ENCODE results near the gene LIF. TPM values are rescaled to one million over a fixed set of nuclear protein-coding genes. Genes with fewer than 3 reads are reported as not detected.
"Not testable (repeated sequence)": the region's sequence is repeated elsewhere in the genome, so short reads cannot be mapped to it uniquely, and the experiment has no call there.

LIF gene
- total RNA-seq, 2 donors from 2014 or later = 0.31 to 0.77 TPM

GRCh38 chr22:30235687-30236170, 10.8 kb downstream of the LIF start:
- no peaks in the 10 kb centered on the region for H3K27me3 ChIP-seq (ENCODE audit: control insufficient read depth, insufficient read depth, low read length, poor library complexity, severe bottlenecking)
- H3K27ac Mint-ChIP-seq = no peak overlapping the region
- H3K4me3 Mint-ChIP-seq = no peak overlapping the region
- no peak overlapping the region for H3K4me3 ChIP-seq (ENCODE audit: low read length)
- DNase-seq = peak; percentile 74
- H3K9ac ChIP-seq (ENCODE audit: extremely low read depth, low read length, poor library complexity, severe bottlenecking) = no peak overlapping the region
- no peak for TF ChIP-seq CTCF (conservative IDR thresholded peaks at IDR 0.05)
- H3K9me3 ChIP-seq (ENCODE audit: control insufficient read depth, low read length) = no peaks in the 10 kb centered on the region
- WGBS, 2 experiments (ENCODE audit: insufficient coverage in 1 of 2, insufficient read length in 1 of 2) = 33 to 66% methylated on average over 8 to 10 of the region's 10 CpGs
- no peaks in the 10 kb centered on the region for H3K36me3 ChIP-seq (ENCODE audit: control insufficient read depth, insufficient read depth, low read length)
- H3K9me3 Mint-ChIP-seq = no peaks in the 10 kb centered on the region
- H3K36me3 Mint-ChIP-seq (ENCODE audit: low read depth) = no peaks in the 10 kb centered on the region
- no peak overlapping the region for H3K27ac ChIP-seq (ENCODE audit: low read depth, low read length)
- H3K4me1 ChIP-seq (ENCODE audit: control insufficient read depth, insufficient read depth, low read length) = peaks cover 3% of the 10 kb centered on the region
- peaks cover 20% of the 10 kb centered on the region for H3K4me1 Mint-ChIP-seq
- H3K27me3 Mint-ChIP-seq (ENCODE audit: insufficient read depth) = peaks cover 3% of the 10 kb centered on the region

DNA sequence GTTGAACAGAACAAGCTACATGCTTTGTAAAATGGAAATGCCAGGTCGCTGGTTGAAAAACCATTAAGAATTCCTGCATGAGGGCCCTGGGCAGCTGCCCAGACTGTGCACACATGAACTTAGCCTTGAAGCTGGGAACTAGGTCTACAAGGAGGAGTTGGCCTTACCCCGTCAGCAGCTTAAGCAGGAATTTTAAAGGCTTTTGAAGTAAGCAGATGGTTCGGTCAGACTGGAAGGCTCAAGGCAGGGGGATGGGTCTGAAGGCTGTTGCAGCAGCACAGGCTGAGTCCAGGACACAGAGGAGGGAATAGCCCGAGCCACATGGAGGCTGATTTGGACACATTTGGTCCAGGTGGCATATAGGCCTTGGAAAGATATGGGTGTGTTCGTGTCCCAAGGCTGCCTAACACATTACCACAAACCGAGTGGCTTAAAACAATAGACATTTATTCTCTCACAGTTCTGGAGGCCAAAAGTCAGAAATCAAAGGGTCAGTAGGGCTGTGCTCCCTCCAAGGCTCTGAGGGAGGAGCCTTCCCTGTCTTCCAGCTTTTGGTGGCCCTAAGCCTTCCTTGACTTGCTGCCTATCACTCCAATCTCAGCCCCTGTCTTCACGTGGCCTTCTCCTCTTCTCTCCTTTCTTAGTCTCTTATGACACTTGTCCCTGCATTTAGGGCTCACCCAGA, 11.6 kb downstream of the LIF start:
- H3K27ac ChIP-seq (ENCODE audit: low read depth, low read length) = no peak overlapping the region
- H3K4me1 Mint-ChIP-seq = peaks cover 20% of the 10 kb centered on the region
- 73 to 84% methylated on average over 4 to 7 of the region's 7 CpGs for whole genome bisulfite sequencing, 2 experiments (ENCODE audit: insufficient coverage in 1 of 2, insufficient read length in 1 of 2)

GRCh38 chr22:30234325-30234724, 12.2 kb downstream of the LIF start:
- H3K27me3 Mint-ChIP-seq (ENCODE audit: insufficient read depth); H3K36me3 Mint-ChIP-seq (ENCODE audit: low read depth); H3K9me3 ChIP-seq (ENCODE audit: control insufficient read depth, low read length); H3K4me3 Mint-ChIP-seq; H3K27ac Mint-ChIP-seq; H3K4me1 ChIP-seq (ENCODE audit: control insufficient read depth, insufficient read depth, low read length); H3K27ac ChIP-seq (ENCODE audit: low read depth, low read length); H3K4me3 ChIP-seq (ENCODE audit: low read length); H3K27me3 ChIP-seq (ENCODE audit: control insufficient read depth, insufficient read depth, low read length, poor library complexity, severe bottlenecking); DNase-seq; H3K36me3 ChIP-seq (ENCODE audit: control insufficient read depth, insufficient read depth, low read length); H3K9ac ChIP-seq (ENCODE audit: extremely low read depth, low read length, poor library complexity, severe bottlenecking); H3K9me3 Mint-ChIP-seq: not testable (repeated sequence)
- H3K4me1 Mint-ChIP-seq = peaks cover 20% of the 10 kb centered on the region
- WGBS, 2 experiments (ENCODE audit: insufficient coverage in 1 of 2, insufficient read length in 1 of 2) = 94% methylated on average over 3 of the region's 3 CpGs; no CpG with 5 or more reads in 1 of the 2 experiments

More for the DNA sequence above, 11.6 kb downstream of the LIF start:
- no peaks in the 10 kb centered on the region for H3K36me3 Mint-ChIP-seq (ENCODE audit: low read depth)
- Histone ChIP-seq H3K4me3 (ENCODE audit: low read length) (no peak overlapping the region), H3K9ac (ENCODE audit: extremely low read depth, low read length, poor library complexity, severe bottlenecking) (no peak overlapping the region), H3K27me3 (ENCODE audit: control insufficient read depth, insufficient read depth, low read length, poor library complexity, severe bottlenecking) (no peaks in the 10 kb centered on the region), H3K4me1 (ENCODE audit: control insufficient read depth, insufficient read depth, low read length) (peaks cover 3% of the 10 kb centered on the region), H3K9me3 (ENCODE audit: control insufficient read depth, low read length) (no peaks in the 10 kb centered on the region), H3K36me3 (ENCODE audit: control insufficient read depth, insufficient read depth, low read length) (no peaks in the 10 kb centered on the region)
- peaks cover 3% of the 10 kb centered on the region for H3K27me3 Mint-ChIP-seq (ENCODE audit: insufficient read depth)
- H3K27ac Mint-ChIP-seq = no peak overlapping the region
- peak; percentile 46 for DNase-seq
- no peaks in the 10 kb centered on the region for H3K9me3 Mint-ChIP-seq
- H3K4me3 Mint-ChIP-seq = no peak overlapping the region
- TF ChIP-seq CTCF (conservative IDR thresholded peaks at IDR 0.05) = no peak

Measured in endodermal cell (in vitro differentiated cells).